Vagina (tissue), 2 donors: ENCODE data around the gene GRIN1. TPM values are rescaled to one million over a fixed set of nuclear protein-coding genes. Genes with fewer than 3 reads are reported as not detected.

ENCODE experiments used
- DNase-seq, 2 donors: peaks; one replicate each; pipeline ENCODE4 v3.0.0-alpha.2; 2017; ENCODE audit errors: extremely low spot score in 2 of 2
- H3K27ac ChIP-seq: fragments of 200-600 bp; sonication (generic); one replicate; pipeline ENCODE4 v1.5.1; 2019
- H3K27me3 ChIP-seq: fragments of 200-600 bp; sonication (generic); one replicate; pipeline ENCODE4 v1.5.1; 2019
- H3K36me3 ChIP-seq, 2 donors: fragments of 200-600 bp; sonication (generic); one replicate each; pipeline ENCODE4 v1.5.1; 2017 to 2019
- H3K4me1 ChIP-seq: fragments of 200-600 bp; sonication (generic); one replicate; pipeline ENCODE4 v1.5.1; 2019
- H3K4me3 ChIP-seq, 2 donors: fragments of 200-600 bp; sonication (generic); 1 replicate in 1 of 2; 2 replicates in 1 of 2; pipeline ENCODE4 v1.5.1; 2016 to 2019
- H3K9me3 ChIP-seq: fragments of 200-600 bp; sonication (generic); one replicate; pipeline ENCODE4 v1.5.1; 2019
- POLR2A ChIP-seq, 2 donors: fragments of 450-650 bp; IDR thresholded peaks; one replicate each; pipeline ENCODE4 v1.6.1; 2017; ENCODE audit warnings: antibody characterized with exemption in 2 of 2, mild to moderate bottlenecking in 2 of 2, moderate library complexity in 2 of 2
- POLR2AphosphoS5 ChIP-seq, 2 donors: sonication (generic); formaldehyde crosslinking; IDR thresholded peaks; one replicate each; pipeline ENCODE4 v1.9.0; 2017; ENCODE audit warnings: antibody characterized with exemption in 2 of 2, mild to moderate bottlenecking in 2 of 2, low read depth in 1 of 2; ENCODE audit not compliant: insufficient read depth in 1 of 2
- intact Hi-C: fragments of 100-400 bp; cut with DNase I; formaldehyde crosslinking; loops from one replicate; pipeline ENCODE4 v1.15.1; 2023
- total RNA-seq: library from RNA; depleted of rRNA; stranded (reverse); fragments of >200 nt; gene quantifications from one replicate; pipeline ENCODE4 v1.2.3, GENCODE V29; 2016
- TF ChIP-seq, protein P1 (sequence below), 3 experiments: fragments of 450-650 bp in 2 of 3; fragments of 200-600 bp in 1 of 3; sonication (generic) in 1 of 3; IDR thresholded peaks; one replicate each; pipeline ENCODE4 v1.5.1; 2017 to 2019; ENCODE audit warnings: antibody characterized with exemption in 3 of 3, mild to moderate bottlenecking in 2 of 3, moderate library complexity in 2 of 3

GRIN1 gene
- total RNA-seq, 1 donor from 2014 or later: 0.74 TPM

DNA sequence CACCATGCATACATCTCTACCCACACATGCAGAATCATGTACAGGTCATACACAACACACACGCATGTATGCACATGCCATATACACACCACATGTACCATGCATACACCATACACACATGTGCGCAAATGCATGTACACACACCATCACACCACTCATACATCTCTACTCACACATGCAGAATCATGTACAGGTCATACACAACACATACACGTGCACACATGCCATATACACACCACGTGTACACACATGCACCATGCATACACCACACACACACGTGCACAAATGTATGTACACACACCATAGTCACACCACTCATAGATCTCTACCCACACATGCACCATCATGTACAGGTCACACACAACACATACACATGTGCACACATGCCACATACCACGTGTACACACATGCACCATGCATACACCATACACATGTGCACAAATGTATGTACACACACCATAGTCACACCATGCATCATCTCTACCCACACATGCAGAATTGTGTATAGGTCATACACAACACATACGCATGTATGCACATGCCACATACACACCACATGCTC, 14.0 kb downstream of the GRIN1 start:
- TF ChIP-seq POLR2A (IDR thresholded peaks at IDR 0.05) (no peak), POLR2AphosphoS5 (IDR thresholded peaks at IDR 0.05; ENCODE audit: insufficient read depth in 1 of 2, low read depth in 1 of 2) (no peak)
- TF ChIP-seq, protein P1, sequence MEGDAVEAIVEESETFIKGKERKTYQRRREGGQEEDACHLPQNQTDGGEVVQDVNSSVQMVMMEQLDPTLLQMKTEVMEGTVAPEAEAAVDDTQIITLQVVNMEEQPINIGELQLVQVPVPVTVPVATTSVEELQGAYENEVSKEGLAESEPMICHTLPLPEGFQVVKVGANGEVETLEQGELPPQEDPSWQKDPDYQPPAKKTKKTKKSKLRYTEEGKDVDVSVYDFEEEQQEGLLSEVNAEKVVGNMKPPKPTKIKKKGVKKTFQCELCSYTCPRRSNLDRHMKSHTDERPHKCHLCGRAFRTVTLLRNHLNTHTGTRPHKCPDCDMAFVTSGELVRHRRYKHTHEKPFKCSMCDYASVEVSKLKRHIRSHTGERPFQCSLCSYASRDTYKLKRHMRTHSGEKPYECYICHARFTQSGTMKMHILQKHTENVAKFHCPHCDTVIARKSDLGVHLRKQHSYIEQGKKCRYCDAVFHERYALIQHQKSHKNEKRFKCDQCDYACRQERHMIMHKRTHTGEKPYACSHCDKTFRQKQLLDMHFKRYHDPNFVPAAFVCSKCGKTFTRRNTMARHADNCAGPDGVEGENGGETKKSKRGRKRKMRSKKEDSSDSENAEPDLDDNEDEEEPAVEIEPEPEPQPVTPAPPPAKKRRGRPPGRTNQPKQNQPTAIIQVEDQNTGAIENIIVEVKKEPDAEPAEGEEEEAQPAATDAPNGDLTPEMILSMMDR (IDR thresholded peaks at IDR 0.05): no peak
- Histone ChIP-seq H3K27me3 (no peaks in the 10 kb centered on the region), H3K9me3 (no peaks in the 10 kb centered on the region), H3K4me1 (peaks cover 12% of the 10 kb centered on the region), H3K36me3 (no peaks in the 10 kb centered on the region), H3K4me3 (no peak overlapping the region), H3K27ac (no peak overlapping the region)
- intact Hi-C loops: no loop called here
- no peak for DNase-seq

DNA sequence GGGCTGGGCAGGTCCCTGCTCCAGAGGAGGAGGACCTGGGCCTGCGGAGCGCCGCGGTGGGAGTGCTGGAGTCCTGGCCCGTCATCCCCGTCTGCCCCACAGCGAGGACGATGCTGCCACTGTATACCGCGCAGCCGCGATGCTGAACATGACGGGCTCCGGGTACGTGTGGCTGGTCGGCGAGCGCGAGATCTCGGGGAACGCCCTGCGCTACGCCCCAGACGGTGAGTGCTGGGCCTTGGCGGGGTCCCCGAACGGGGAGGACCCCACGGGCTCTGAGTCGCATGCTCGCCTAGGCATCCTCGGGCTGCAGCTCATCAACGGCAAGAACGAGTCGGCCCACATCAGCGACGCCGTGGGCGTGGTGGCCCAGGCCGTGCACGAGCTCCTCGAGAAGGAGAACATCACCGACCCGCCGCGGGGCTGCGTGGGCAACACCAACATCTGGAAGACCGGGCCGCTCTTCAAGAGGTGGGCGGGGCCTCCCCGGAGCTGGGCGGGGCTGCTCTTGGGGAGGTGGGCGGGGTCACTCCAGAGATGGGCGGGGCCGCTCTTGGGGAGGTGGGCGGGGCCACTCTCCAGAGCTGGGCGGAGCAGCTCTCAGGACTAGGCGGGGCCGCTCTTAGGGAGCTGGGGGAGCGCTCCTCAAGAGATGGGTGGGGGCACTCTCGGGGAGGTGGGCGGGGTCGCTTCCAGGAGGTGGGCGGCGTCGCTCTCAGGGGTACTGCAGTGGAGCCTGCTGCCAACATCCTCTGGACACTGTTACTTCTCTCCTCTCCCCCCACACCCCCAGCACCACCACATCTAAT, 17.8 kb downstream of the GRIN1 start:
- peak overlapping the region in 1 of 2 donors; percentile 3 for H3K4me3 ChIP-seq
- no peak overlapping the region for H3K27ac ChIP-seq
- H3K27me3 ChIP-seq: peaks cover 9% of the 10 kb centered on the region
- H3K36me3 ChIP-seq: no peaks in the 10 kb centered on the region
- no peak for DNase-seq
- H3K4me1 ChIP-seq: peaks cover 19% of the 10 kb centered on the region
- intact Hi-C loops: no loop called here
- H3K9me3 ChIP-seq: no peaks in the 10 kb centered on the region
- TF ChIP-seq POLR2A (IDR thresholded peaks at IDR 0.05) (no peak), POLR2AphosphoS5 (IDR thresholded peaks at IDR 0.05; ENCODE audit: insufficient read depth in 1 of 2, low read depth in 1 of 2) (no peak)
- TF ChIP-seq, protein P1 (IDR thresholded peaks at IDR 0.05): no peak

DNA sequence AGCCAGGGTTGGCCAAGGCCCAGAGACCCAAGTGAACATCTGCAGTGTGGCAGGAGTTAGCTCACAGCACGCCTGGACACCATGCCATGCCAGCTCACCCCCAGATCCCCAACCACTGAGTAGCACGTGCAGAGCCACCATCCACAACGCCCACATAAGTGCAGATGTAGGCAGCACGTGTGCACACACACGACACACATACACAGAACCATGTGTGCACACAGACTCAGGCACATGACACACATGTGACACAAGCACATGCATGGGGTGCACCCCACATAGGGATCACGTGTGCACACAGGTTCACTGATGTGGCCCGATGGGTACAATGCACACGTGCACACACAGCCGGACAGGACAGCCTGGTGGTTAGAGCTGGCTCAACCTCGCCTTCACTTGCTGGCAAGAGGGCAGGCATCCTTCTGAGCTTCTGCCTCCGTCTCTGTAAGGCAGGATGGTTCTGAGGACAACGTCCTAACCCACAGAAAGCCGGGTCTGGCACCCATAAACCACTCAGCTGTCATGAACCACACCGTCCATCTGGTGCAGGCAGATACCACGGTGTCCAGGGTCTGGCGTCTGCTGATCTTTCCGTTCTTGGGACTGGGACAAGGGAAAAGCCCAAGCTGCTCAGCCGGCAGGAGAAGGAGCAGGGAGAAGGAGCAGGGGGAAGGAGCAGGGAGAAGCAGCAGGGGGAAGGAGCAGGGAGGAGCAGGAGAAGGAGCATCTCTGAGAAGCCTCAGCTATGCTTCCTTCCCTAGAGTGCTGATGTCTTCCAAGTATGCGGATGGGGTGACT, 18.9 kb downstream of the GRIN1 start:
- intact Hi-C loops: no loop called here
- TF ChIP-seq POLR2AphosphoS5 (IDR thresholded peaks at IDR 0.05; ENCODE audit: insufficient read depth in 1 of 2, low read depth in 1 of 2) (no peak), POLR2A (IDR thresholded peaks at IDR 0.05) (no peak)
- TF ChIP-seq, protein P1 (IDR thresholded peaks at IDR 0.05): no peak
- H3K36me3 ChIP-seq: no peaks in the 10 kb centered on the region
- H3K9me3 ChIP-seq: no peaks in the 10 kb centered on the region
- H3K4me3 ChIP-seq: no peak overlapping the region
- DNase-seq: no peak
- peaks cover 29% of the 10 kb centered on the region for H3K4me1 ChIP-seq
- no peak overlapping the region for H3K27ac ChIP-seq
- H3K27me3 ChIP-seq: peaks cover 17% of the 10 kb centered on the region

DNA sequence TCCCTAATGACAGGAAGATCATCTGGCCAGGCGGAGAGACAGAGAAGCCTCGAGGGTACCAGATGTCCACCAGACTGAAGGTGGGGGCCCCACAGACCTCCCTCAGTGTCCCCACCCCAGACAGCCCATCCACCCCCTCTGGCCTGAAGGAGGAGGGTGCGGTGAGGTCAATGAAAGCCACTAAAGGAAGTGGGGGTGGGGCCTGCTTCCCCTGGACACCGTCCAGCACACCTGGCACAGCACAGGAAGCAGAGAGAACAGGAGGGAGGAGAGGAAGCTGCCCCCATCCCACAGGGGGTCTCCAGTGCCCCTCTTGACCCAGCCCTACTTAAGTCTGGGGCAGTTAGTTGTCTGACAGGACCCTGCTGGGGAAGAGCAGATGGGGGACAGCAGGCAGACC, 19.7 kb downstream of the GRIN1 start:
- Histone ChIP-seq H3K27ac (no peak overlapping the region), H3K4me1 (peaks cover 37% of the 10 kb centered on the region), H3K36me3 (no peaks in the 10 kb centered on the region), H3K27me3 (peaks cover 18% of the 10 kb centered on the region), H3K4me3 (no peak overlapping the region), H3K9me3 (no peaks in the 10 kb centered on the region)
- intact Hi-C loops: no loop called here
- TF ChIP-seq POLR2A (IDR thresholded peaks at IDR 0.05): no peak
- TF ChIP-seq POLR2AphosphoS5 (IDR thresholded peaks at IDR 0.05; ENCODE audit: insufficient read depth in 1 of 2, low read depth in 1 of 2): no peak
- TF ChIP-seq, protein P1 (IDR thresholded peaks at IDR 0.05): no peak
- no peak for DNase-seq
